Activated CD8-positive, alpha-beta memory T cell treated with anti-CD3 and anti-CD28 coated beads, Interleukin-2, amount 50 U/mL, for 1 hour (primary cell): Measurements from ENCODE around the gene RNASEH2A.
A peak's percentile ranks its signal among the peaks of the same experiment; 100 is the strongest.

Source experiments
- DNase-seq: peaks from one replicate; pipeline ENCODE4 v3.0.0-alpha.2; 2020; ENCODE audit errors: extremely low read depth

RNASEH2A gene

GRCh38 chr19:12783291-12783848, 23.0 kb upstream of the RNASEH2A start:
- DNase-seq = no peak

DNA sequence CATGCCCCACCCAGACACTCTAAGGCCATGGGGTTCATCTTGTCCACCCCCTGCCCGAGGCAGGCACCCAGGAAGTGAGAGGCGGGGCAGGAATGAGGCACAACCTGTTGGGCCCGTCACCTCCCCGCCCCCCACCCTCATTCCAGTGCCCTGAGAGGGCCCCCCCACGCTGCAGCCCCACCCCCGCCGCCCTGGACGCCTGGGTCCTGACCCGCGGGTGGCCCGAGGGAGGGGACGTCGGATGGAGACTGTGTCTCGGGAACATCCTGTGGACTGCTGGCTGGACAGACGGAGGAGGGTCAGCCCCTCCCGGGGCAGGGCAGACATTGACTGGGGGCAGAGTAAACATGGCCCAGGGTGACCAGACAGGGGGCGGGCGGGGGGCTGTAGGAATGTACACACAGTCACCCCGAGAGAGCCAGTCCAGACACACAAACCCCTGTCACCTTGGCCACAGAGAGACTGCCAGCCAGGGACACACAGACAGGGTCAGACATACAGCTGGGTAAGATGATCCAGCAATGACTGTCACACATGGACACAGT, 22.5 kb upstream of the RNASEH2A start:
- DNase-seq = no peak

GRCh38 chr19:12784394-12784870, 22.0 kb upstream of the RNASEH2A start:
- no peak for DNase-seq

DNA sequence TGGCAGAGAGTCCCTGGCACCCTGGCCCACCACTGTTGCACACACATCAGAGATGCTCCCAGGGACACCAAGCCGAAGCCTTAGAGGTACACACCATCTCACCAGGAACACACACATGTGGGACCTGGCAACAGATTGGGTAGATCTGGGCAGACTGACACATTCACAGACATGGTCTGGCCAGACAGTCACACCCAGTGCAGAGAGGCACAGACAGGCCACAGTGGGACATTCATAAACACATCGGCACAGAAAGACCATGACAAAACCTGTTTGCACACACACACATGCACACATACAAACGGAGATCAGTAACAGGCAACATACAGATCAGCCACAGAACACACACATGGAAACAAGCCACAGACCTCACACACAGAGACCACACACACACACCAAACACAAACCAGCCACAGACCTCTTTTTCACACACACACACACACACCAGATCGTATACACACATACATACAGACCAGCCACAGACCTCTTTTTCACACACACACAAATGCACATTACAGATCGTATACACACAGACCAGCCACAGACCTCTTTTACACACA, 21.4 kb upstream of the RNASEH2A start:
- no peak for DNase-seq

- no peak for DNase-seq
These were observed 20.9 kb upstream of the RNASEH2A start for GRCh38 chr19:12785431-12786031.

DNA sequence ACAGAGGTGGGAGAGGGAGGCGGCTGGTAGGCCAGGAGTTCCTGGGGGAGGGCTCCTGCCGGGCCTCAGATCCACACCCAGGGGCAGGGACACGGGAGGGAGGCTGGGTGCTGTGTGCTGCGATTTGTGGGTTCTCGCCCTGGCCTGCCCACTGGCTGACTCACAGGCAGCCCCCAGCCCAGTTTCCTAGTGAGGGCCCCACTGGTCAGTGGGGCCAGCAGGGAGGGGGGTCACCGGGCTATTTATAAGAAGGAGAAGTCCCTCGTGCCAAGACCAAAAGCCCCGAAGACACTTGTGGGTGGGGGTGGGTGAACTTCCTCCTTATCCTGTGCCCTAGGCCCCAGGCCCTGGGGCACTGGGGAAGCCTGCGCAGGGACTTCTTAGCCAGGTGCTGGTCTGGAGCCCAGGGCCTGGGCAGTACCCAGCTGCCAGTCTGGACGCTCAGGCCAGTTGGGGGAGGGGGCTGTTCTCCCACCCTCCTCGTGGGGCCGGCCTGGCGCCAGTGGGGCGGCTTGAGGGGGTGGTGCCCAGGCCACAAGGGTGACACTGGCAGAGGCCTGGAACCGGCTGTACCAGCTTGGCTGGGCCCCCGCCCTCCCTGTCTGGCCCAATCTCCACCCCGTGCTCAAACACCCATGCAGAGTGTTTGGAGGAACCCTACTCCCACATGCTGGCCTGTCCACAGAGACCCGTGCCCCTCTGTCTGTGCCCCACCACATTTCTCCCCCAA, 20.1 kb upstream of the RNASEH2A start:
- no peak for DNase-seq

DNA sequence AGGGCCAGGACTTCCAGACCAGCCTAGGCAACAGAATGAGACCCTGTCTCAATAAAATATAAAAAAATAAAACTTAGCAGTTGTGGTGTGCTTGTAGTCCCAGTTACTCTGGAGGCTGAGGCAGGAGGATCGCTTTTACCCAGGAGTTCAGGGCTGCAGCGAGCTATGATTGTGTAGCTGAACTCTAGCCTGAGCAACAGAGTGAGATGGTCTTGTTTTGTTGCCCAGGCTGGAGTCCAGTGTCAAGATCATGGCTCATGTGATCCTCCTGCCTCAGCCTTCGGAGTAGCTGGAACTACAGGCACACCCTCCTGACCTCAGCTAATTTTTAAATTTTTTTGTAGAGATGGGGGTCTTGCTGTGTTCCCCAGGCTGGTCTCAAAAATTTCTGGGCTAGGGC, 19.4 kb upstream of the RNASEH2A start:
- no peak for DNase-seq

GRCh38 chr19:12787458-12787857, 18.9 kb upstream of the RNASEH2A start:
- DNase-seq = no peak

GRCh38 chr19:12788042-12788681, 18.2 kb upstream of the RNASEH2A start:
- DNase-seq = no peak

- no peak for DNase-seq
These were observed 17.7 kb upstream of the RNASEH2A start for GRCh38 chr19:12788682-12789097.

- DNase-seq = no peak
These were observed 17.1 kb upstream of the RNASEH2A start for GRCh38 chr19:12789098-12789903.

- DNase-seq = peak; percentile 86
These were observed 16.3 kb upstream of the RNASEH2A start for GRCh38 chr19:12789904-12790619.

GRCh38 chr19:12790628-12791344, 15.6 kb upstream of the RNASEH2A start:
- no peak for DNase-seq

GRCh38 chr19:12791345-12792050, 14.9 kb upstream of the RNASEH2A start, which contains the start of gene JUNB:
JUNB (plus strand) TSS chr19:12791486; CDS start chr19:12791772, 286 bp downstream.
- peak; percentile 95 for DNase-seq

GRCh38 chr19:12792051-12792852, 14.1 kb upstream of the RNASEH2A start:
- DNase-seq = no peak

GRCh38 chr19:12792853-12793289, 13.5 kb upstream of the RNASEH2A start:
- DNase-seq = no peak

GRCh38 chr19:12793290-12794195, 12.8 kb upstream of the RNASEH2A start:
- peak; percentile 87 for DNase-seq
